ENCODE data around the gene CAMTA1. TPM values are rescaled to one million over a fixed set of nuclear protein-coding genes. Genes with fewer than 3 reads are reported as not detected.
"Not testable (repeated sequence)": the region's sequence is repeated elsewhere in the genome, so short reads cannot be mapped to it uniquely, and the experiment has no call there.

The CAMTA1 gene
- total and polyA plus RNA-seq, 12 donors = 123 to 265 (median 142) TPM

DNA sequence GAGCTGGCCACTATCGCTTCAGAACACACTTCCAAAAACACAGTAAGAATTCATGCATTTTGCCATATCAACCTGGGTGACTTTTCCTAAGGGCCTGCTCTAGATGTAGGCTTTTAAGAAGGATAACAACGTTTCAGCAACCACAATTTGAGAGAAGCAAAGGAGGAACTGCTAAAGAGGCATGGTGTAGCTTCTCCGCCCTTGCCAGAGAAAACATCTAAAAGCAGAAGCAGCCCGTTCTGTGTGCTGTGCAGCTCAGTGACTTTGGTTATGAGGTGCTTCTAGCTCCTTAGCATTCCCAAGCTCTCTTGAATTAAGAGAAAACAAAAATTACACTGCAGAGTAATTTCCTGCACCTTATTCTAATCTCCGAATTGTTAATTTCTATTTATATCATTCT lies 1001.5 kb downstream of the CAMTA1 start:
- H3K4me3 ChIP-seq = no peak overlapping the region
- no peaks in the 10 kb centered on the region for H3K27me3 ChIP-seq
- intact Hi-C loops (cut with DNase I) = no loop called here
- peaks cover 0 to 24% (median 0%) of the 10 kb centered on the region in 11 donors for H3K9me3 ChIP-seq
- TF ChIP-seq CTCF (IDR thresholded peaks at IDR 0.05) = no peak
- no peak for ATAC-seq
- WGBS, 2 donors = 53 to 60% methylated on average over 5 of the region's 5 CpGs
- no peak overlapping the region for H3K27ac ChIP-seq
- DNase-seq = no peak
- peaks cover 0 to 67% (median 49%) of the 10 kb centered on the region in 9 donors for H3K36me3 ChIP-seq
- H3K4me1 ChIP-seq = peaks cover 3 to 52% (median 33%) of the 10 kb centered on the region in 9 donors

DNA sequence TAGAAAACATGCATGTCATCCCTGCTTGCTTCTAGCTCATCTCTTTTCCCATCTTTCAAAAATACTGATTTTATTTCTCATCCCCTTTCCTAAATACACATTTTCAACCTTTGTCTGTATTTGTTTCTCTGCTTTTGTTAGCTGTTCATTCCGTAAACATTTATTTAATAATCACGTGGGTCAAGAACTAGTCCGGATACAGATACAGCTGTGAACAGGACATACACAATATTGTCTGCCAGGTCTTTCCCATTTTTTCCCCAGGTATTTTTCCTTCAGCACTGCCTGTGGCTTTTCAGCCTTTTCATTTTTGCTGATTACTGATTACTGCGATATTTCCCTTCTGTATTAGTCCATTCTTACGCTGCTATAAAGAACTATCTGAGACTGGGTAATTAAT lies 1004.6 kb downstream of the CAMTA1 start:
- peaks cover 0 to 39% (median 18%) of the 10 kb centered on the region in 9 donors for H3K4me1 ChIP-seq
- peaks cover 0 to 98% (median 59%) of the 10 kb centered on the region in 9 donors for H3K36me3 ChIP-seq
- no peak for TF ChIP-seq CTCF (IDR thresholded peaks at IDR 0.05)
- no peaks in the 10 kb centered on the region for H3K27me3 ChIP-seq
- ATAC-seq = no peak
- H3K27ac ChIP-seq = no peak overlapping the region
- peaks cover 0 to 25% (median 0%) of the 10 kb centered on the region in 11 donors for H3K9me3 ChIP-seq
- no peak overlapping the region for H3K4me3 ChIP-seq
- intact Hi-C loops (cut with DNase I) = no loop called here
- WGBS, 2 donors = 82 to 86% methylated on average over 5 of the region's 5 CpGs
- no peak for DNase-seq

DNA sequence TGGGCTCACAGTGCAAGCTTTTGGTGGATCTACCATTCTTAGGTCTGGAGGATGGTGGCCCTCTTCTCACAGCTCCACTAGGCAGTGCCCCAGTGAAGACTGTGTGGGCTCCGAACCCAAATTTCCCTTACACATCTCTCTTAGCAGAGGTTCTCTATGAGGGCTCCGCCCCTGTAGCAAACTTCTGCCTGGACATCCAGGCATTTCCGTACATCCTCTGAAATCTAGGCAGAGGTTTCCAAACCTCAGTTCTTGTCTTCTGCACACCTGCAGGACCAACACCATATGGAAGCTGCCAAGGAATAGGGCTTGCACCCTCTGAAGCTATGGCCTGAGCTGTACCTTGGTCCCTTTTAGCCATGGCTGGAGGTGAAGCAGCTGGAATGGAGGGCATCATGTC lies 1005.8 kb downstream of the CAMTA1 start:
- H3K27ac ChIP-seq; intact Hi-C loops (cut with DNase I); DNase-seq; ATAC-seq; H3K27me3 ChIP-seq; H3K4me3 ChIP-seq: not testable (repeated sequence)
- WGBS, 2 donors = 95 to 99% methylated on average over 3 of the region's 3 CpGs
- peaks cover 0 to 25% (median 0%) of the 10 kb centered on the region in 11 donors for H3K9me3 ChIP-seq
- peaks cover 0 to 100% (median 65%) of the 10 kb centered on the region in 9 donors for H3K36me3 ChIP-seq
- peaks cover 0 to 27% (median 12%) of the 10 kb centered on the region in 9 donors for H3K4me1 ChIP-seq

DNA sequence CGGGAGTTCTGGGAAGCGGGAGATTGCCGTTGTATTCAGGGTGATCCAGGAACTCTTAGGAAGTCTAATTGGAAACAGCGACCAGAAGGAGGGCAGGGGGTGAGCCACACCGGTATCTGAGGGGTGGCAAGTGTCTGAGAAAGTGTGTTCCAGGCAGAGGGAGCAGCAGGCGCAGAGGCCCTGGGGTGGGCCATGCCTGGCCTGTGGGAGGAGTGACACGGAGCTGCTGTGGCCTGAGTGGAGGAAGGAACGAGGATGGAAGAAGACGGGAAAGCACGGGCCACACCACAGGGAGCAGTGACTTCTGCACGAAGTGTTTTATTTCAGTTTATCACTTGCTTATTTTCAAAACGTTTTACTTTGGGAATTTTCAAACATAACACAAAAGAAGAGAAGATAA lies 1010.2 kb downstream of the CAMTA1 start:
- Histone ChIP-seq H3K27ac (no peak overlapping the region), H3K36me3 (peaks cover 0 to 100% (median 62%) of the 10 kb centered on the region in 9 donors), H3K27me3 (no peaks in the 10 kb centered on the region), H3K4me1 (no peaks in the 10 kb centered on the region), H3K9me3 (peaks cover 0 to 15% (median 0%) of the 10 kb centered on the region in 11 donors), H3K4me3 (no peak overlapping the region)
- no peak for DNase-seq
- intact Hi-C loops (cut with DNase I) = no loop called here
- WGBS, 2 donors = 83 to 88% methylated on average over 12 of the region's 12 CpGs
- no peak for TF ChIP-seq CTCF (IDR thresholded peaks at IDR 0.05)
- ATAC-seq = no peak

GRCh38 chr1:7805460-7805859 lies 1020.2 kb downstream of the CAMTA1 start:
- Histone ChIP-seq H3K36me3 (peaks cover 0 to 100% (median 75%) of the 10 kb centered on the region in 9 donors), H3K4me1 (no peaks in the 10 kb centered on the region), H3K4me3 (no peak overlapping the region), H3K9me3 (no peaks in the 10 kb centered on the region), H3K27ac (no peak overlapping the region), H3K27me3 (no peaks in the 10 kb centered on the region)
- ATAC-seq (no peak), DNase-seq (no peak)
- TF ChIP-seq CTCF (IDR thresholded peaks at IDR 0.05) = no peak
- intact Hi-C loops (cut with DNase I) = no loop called here
- 93% methylated on average over 9 of the region's 9 CpGs for WGBS, 2 donors
